Left ventricle myocardium inferior (tissue), 1 donor: ENCODE measurements around the gene KDM4E. TPM values are rescaled to one million over a fixed set of nuclear protein-coding genes. Genes with fewer than 3 reads are reported as not detected.

Experiments
- DNase-seq: peaks from one replicate; pipeline ENCODE4 v3.0.0-alpha.2; 2020
- H3K27ac ChIP-seq: fragments of 200-600 bp; replicated peaks from 2 replicates; pipeline ENCODE4 v1.8.0; 2021
- H3K27me3 ChIP-seq: fragments of 200-600 bp; 2 replicates; pipeline ENCODE4 v1.8.0; 2021; ENCODE audit warnings: low read depth
- H3K36me3 ChIP-seq: fragments of 200-600 bp; 2 replicates; pipeline ENCODE4 v1.8.0; 2021
- H3K4me1 ChIP-seq: fragments of 200-600 bp; 2 replicates; pipeline ENCODE4 v1.8.0; 2021
- H3K4me3 ChIP-seq: fragments of 200-600 bp; 2 replicates; pipeline ENCODE4 v1.8.0; 2021; ENCODE audit warnings: mild to moderate bottlenecking, moderate library complexity
- H3K9me3 ChIP-seq: fragments of 200-600 bp; replicated peaks from 2 replicates; pipeline ENCODE4 v1.8.0; 2021
- CTCF ChIP-seq: fragments of 200-600 bp; IDR thresholded peaks from 2 replicates; pipeline ENCODE4 v1.8.0; 2021; ENCODE audit warnings: antibody characterized with exemption, mild to moderate bottlenecking, borderline replicate concordance
- intact Hi-C: fragments of 100-400 bp; cut with micrococcal nuclease; formaldehyde crosslinking; loops from one replicate; pipeline ENCODE4 v1.11.0; 2022
- long read RNA-seq: library from polyadenylated mRNA; unstranded; transcript quantifications from one replicate; pipeline ENCODE4 v2.0.0, GENCODE V29; 2021
- total RNA-seq: library from RNA; stranded (reverse); fragmentation: NEBNext Ultra II Directional; extraction: Animal tissue kit (Norgen Biotek cat#: 25700); gene quantifications from one replicate; pipeline ENCODE4 v1.2.1, GENCODE V29; 2021
- donor health status: DM: no; HTN: yes; CAD: no; lungs with severe emphysema.

KDM4E gene
- total RNA-seq: not detected
- long read RNA-seq: 0 reads

DNA sequence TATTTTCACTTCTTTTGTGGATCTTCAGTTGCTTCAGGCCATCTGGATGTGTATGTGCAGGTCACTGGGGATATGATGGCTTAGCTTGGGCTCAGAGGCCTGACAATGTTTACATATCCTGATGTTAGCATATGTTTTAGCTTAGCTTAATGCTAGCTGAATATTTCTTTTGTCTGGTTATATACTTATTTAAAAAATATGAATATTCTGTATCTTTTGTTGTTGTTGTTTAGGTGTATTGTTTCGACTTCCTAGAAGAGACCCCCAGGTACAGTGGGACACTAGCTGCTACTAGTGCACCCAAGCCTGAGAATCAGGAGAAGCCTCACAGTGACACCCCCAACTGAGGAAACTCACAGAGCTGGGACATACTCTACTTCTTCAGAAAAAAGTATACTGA, at the start of gene KDM4E:
Gene KDM4E, plus strand, starts transcription at position 301 of the 400 bp plus-strand sequence. CDS start 300 bp downstream, outside the sequence.
- Histone ChIP-seq H3K27me3 (no peaks in the 10 kb centered on the region), H3K36me3 (no peaks in the 10 kb centered on the region), H3K27ac (no peak within 1 kb of the TSS), H3K9me3 (no peaks in the 10 kb centered on the region), H3K4me1 (no peaks in the 10 kb centered on the region), H3K4me3 (no peak within 1 kb of the TSS)
- intact Hi-C loops: no loop called here
- no peak for DNase-seq
- no peak for TF ChIP-seq CTCF

DNA sequence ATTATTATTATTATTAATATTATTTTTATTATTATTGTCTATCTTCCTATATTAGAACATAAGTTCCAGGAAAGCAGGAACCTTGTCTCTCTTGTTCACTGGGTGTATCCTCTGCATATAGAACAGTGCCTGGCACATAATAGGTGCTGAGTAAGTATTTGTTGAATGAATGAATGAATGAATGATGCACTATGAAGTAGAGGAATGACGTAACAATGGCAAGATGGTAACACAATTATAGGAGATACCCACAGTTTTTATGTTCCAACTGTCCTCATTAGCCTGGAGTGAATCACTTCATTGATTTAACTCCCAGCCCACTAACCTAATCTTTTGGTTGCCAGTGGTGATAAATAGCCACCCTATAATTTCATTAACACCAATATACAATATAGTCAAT, 49.5 kb upstream of the KDM4E start:
- Histone ChIP-seq H3K27me3 (no peaks in the 10 kb centered on the region), H3K9me3 (no peaks in the 10 kb centered on the region), H3K36me3 (peaks cover 15% of the 10 kb centered on the region), H3K27ac (no peak overlapping the region), H3K4me1 (peaks cover 22% of the 10 kb centered on the region), H3K4me3 (no peak overlapping the region)
- TF ChIP-seq CTCF: no peak
- no peak for DNase-seq
- intact Hi-C loops: no loop called here

GRCh38 chr11:94987378-94987777, 37.7 kb upstream of the KDM4E start:
- intact Hi-C loops: no loop called here

GRCh38 chr11:94988748-94989147, 36.3 kb upstream of the KDM4E start:
- DNase-seq: no peak
- no peak for TF ChIP-seq CTCF
- no peaks in the 10 kb centered on the region for H3K9me3 ChIP-seq
- H3K27me3 ChIP-seq: no peaks in the 10 kb centered on the region
- H3K4me3 ChIP-seq: no peak overlapping the region
- intact Hi-C loops: no loop called here
- H3K36me3 ChIP-seq: no peaks in the 10 kb centered on the region
- no peak overlapping the region for H3K27ac ChIP-seq
- no peaks in the 10 kb centered on the region for H3K4me1 ChIP-seq

More at GRCh38 chr11:94987378-94987777, 37.7 kb upstream of the KDM4E start:
- H3K27me3 ChIP-seq: no peaks in the 10 kb centered on the region
- no peaks in the 10 kb centered on the region for H3K4me1 ChIP-seq
- no peak overlapping the region for H3K4me3 ChIP-seq
- H3K36me3 ChIP-seq: no peaks in the 10 kb centered on the region
- DNase-seq: no peak
- no peaks in the 10 kb centered on the region for H3K9me3 ChIP-seq
- no peak overlapping the region for H3K27ac ChIP-seq
- TF ChIP-seq CTCF: no peak

- no peak overlapping the region for H3K4me3 ChIP-seq
- no peak for TF ChIP-seq CTCF
- intact Hi-C loops: no loop called here
- no peak for DNase-seq
- peaks cover 10% of the 10 kb centered on the region for H3K36me3 ChIP-seq
- H3K9me3 ChIP-seq: no peaks in the 10 kb centered on the region
- no peak overlapping the region for H3K27ac ChIP-seq
- H3K27me3 ChIP-seq: no peaks in the 10 kb centered on the region
- H3K4me1 ChIP-seq: no peaks in the 10 kb centered on the region
Observed at GRCh38 chr11:94993400-94993943, 31.6 kb upstream of the KDM4E start.
